Ovary (tissue), 3 donors: ENCODE data around the gene BLTP3A.

Experiments used
- EP300 ChIP-seq: sonication (generic); formaldehyde crosslinking; IDR thresholded peaks from one replicate; pipeline ENCODE4 v1.6.1; 2017; ENCODE audit warnings: antibody characterized with exemption
- TF ChIP-seq, protein P1 (sequence below), 3 donors: fragments of 450-650 bp in 2 of 3; fragments of 200-600 bp in 1 of 3; IDR thresholded peaks; one replicate each; pipeline versions ENCODE4 v1.5.1 to v1.8.0; 2016 to 2022; ENCODE audit warnings: antibody characterized with exemption in 3 of 3, mild to moderate bottlenecking in 1 of 3
- donor health status: DM: no; HTN: no; CAD: no.

DNA sequence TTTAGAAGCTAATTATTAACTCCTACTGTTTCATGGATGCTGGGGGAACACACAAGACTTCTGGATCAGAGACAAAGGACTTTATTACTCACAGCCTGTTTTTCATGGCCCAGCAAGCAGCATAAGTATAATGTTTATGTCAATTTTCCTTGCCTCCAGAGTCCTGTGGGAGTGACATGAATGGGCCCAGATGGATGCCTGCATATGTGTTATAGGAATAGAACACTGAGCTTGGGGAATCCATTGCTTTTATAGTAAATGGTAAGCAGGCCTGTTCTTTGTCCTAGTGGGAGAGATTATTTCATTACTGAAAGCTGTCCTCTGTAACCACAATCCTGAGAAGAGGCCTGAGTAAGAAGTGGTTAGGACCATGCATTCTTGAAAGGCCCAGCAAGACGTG lies 25.6 kb downstream of the BLTP3A start:
- TF ChIP-seq, protein P1, sequence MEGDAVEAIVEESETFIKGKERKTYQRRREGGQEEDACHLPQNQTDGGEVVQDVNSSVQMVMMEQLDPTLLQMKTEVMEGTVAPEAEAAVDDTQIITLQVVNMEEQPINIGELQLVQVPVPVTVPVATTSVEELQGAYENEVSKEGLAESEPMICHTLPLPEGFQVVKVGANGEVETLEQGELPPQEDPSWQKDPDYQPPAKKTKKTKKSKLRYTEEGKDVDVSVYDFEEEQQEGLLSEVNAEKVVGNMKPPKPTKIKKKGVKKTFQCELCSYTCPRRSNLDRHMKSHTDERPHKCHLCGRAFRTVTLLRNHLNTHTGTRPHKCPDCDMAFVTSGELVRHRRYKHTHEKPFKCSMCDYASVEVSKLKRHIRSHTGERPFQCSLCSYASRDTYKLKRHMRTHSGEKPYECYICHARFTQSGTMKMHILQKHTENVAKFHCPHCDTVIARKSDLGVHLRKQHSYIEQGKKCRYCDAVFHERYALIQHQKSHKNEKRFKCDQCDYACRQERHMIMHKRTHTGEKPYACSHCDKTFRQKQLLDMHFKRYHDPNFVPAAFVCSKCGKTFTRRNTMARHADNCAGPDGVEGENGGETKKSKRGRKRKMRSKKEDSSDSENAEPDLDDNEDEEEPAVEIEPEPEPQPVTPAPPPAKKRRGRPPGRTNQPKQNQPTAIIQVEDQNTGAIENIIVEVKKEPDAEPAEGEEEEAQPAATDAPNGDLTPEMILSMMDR (IDR thresholded peaks at IDR 0.05), result no peak
- TF ChIP-seq EP300, result no peak
